ENCODE measurements around the gene ZDHHC18. TPM values are rescaled to one million over a fixed set of nuclear protein-coding genes. Genes with fewer than 3 reads are reported as not detected.
"Not testable (repeated sequence)": the region's sequence is repeated elsewhere in the genome, so short reads cannot be mapped to it uniquely, and the experiment has no call there.

Gene ZDHHC18
- total and polyA plus RNA-seq, 3 donors from 2014 or later = 17.9 to 30.7 (median 20.6) TPM

- H3K9me3 ChIP-seq = no peaks in the 10 kb centered on the region
- WGBS, 2 donors = 79 to 89% methylated on average over 2 of the region's 2 CpGs
- intact Hi-C loops (cut with DNase I; ENCODE audit: low total_unique reads) = no loop called here
- TF ChIP-seq, protein P1, sequence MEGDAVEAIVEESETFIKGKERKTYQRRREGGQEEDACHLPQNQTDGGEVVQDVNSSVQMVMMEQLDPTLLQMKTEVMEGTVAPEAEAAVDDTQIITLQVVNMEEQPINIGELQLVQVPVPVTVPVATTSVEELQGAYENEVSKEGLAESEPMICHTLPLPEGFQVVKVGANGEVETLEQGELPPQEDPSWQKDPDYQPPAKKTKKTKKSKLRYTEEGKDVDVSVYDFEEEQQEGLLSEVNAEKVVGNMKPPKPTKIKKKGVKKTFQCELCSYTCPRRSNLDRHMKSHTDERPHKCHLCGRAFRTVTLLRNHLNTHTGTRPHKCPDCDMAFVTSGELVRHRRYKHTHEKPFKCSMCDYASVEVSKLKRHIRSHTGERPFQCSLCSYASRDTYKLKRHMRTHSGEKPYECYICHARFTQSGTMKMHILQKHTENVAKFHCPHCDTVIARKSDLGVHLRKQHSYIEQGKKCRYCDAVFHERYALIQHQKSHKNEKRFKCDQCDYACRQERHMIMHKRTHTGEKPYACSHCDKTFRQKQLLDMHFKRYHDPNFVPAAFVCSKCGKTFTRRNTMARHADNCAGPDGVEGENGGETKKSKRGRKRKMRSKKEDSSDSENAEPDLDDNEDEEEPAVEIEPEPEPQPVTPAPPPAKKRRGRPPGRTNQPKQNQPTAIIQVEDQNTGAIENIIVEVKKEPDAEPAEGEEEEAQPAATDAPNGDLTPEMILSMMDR (IDR thresholded peaks at IDR 0.05) = no peak
- no peak for TF ChIP-seq POLR2A (IDR thresholded peaks at IDR 0.05)
- H3K4me1 ChIP-seq = peaks cover 11% of the 10 kb centered on the region
- no peak for DNase-seq
- H3K27ac ChIP-seq = no peak overlapping the region
- no peak overlapping the region for H3K4me3 ChIP-seq
- no peaks in the 10 kb centered on the region for H3K36me3 ChIP-seq (ENCODE audit: low read depth, missing control alignments)
- H3K27me3 ChIP-seq = no peaks in the 10 kb centered on the region
Observed at GRCh38 chr1:26797627-26798026, 28.9 kb upstream of the ZDHHC18 start.

DNA sequence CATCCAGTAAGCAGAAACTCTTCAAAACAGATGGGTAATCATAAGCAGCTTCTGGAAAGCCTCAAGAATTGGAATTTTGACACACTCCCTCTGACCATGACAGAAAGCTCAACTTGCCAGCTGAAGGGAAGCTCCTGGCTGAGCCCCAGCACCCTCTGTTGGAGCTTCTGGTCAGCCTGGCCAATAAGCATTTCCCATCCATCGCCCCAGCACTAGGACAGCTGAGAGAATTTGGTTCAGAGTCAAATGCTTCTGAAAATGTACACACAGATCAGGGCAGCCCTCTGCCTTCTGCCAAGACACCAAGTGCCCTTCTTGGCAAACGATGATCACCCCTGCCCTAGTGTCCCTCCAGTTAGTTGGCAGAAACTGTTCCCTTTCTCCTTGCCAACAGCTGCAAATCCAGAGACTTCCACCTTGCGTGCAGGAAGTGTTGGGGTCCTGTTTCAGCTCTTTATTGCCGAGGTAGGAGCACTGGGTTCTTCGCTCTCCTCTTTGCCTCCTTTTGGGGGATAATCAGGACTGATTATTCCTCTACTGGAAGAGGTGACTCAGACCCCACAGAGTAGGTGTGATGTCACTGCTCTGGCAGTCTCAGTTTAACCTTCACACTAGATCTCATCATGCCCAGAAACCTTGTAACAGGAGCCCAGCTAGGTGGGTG, 26.9 kb upstream of the ZDHHC18 start:
- Histone ChIP-seq H3K4me3 (no peak overlapping the region), H3K27me3 (no peaks in the 10 kb centered on the region), H3K9me3 (no peaks in the 10 kb centered on the region), H3K27ac (peak overlapping the region in 1 of 2 donors; percentile 5), H3K36me3 (ENCODE audit: low read depth, missing control alignments) (no peaks in the 10 kb centered on the region), H3K4me1 (peaks cover 11% of the 10 kb centered on the region)
- TF ChIP-seq, protein P1 (IDR thresholded peaks at IDR 0.05) = no peak
- no peak for TF ChIP-seq POLR2A (IDR thresholded peaks at IDR 0.05)
- peak; percentile 53 for DNase-seq
- intact Hi-C loops (cut with DNase I; ENCODE audit: low total_unique reads) = no loop called here
- 38 to 66% methylated on average over 5 of the region's 5 CpGs for WGBS, 2 donors

DNA sequence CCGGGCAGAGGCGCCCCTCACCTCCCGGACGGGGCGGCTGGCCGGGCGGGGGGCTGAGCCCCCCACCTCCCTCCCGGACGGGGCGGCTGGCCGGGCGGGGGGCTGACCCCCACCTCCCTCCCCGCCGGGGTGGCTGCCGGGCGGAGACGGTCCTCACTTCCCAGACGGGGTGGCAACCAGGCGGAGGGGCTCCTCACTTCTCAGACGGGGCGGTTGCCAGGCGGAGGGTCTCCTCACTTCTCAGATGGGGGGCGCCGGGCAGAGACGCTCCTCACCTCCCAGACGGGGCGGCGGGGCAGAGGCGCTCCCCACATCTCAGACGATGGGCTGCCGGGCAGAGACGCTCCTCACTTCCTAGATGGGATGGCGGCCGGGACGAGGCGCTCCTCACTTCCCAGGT, 22.6 kb upstream of the ZDHHC18 start:
- intact Hi-C loops (cut with DNase I; ENCODE audit: low total_unique reads); H3K36me3 ChIP-seq (ENCODE audit: low read depth, missing control alignments); H3K9me3 ChIP-seq; H3K27ac ChIP-seq; DNase-seq; H3K4me3 ChIP-seq; H3K27me3 ChIP-seq: not testable (repeated sequence)
- H3K4me1 ChIP-seq = peaks cover 11% of the 10 kb centered on the region
- WGBS, 2 donors = 86% methylated on average over 19 of the region's 36 CpGs; no CpG with 5 or more reads in 1 of the 2 donors

DNA sequence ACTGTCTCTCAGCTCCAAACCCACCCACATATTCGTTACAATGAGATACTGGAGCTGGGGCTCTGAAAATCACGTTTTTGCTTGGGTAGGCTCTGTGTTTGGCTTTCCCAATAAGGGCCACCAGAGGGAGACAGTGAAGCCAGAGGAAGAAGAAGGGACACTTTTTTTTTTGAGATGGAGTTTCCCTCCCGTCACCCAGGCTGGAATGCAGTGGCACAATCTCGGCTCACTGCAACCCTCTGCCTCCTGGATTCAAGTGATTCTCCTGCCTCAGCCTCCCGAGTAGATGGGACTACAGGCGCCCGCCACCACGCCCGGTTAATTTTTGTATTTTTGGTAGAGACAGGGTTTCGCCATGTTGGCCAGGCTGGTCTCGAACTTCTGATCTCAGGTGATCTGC, 16.4 kb upstream of the ZDHHC18 start:
- H3K27me3 ChIP-seq; H3K4me3 ChIP-seq; H3K9me3 ChIP-seq; H3K27ac ChIP-seq; H3K4me1 ChIP-seq; intact Hi-C loops (cut with DNase I; ENCODE audit: low total_unique reads); H3K36me3 ChIP-seq (ENCODE audit: low read depth, missing control alignments): not testable (repeated sequence)
- peak; percentile 81 for DNase-seq
- TF ChIP-seq, protein P1 (IDR thresholded peaks at IDR 0.05) = peak; percentile 10 to 62 (median 47)
- 57 to 66% methylated on average over 11 of the region's 11 CpGs for WGBS, 2 donors

- Histone ChIP-seq H3K36me3 (ENCODE audit: low read depth, missing control alignments) (no peaks in the 10 kb centered on the region), H3K4me3 (no peak overlapping the region), H3K27me3 (no peaks in the 10 kb centered on the region), H3K27ac (no peak overlapping the region), H3K9me3 (no peaks in the 10 kb centered on the region), H3K4me1 (no peaks in the 10 kb centered on the region)
- DNase-seq = no peak
- intact Hi-C loops (cut with DNase I; ENCODE audit: low total_unique reads) = no loop called here
- 87 to 93% methylated on average over 4 of the region's 4 CpGs for WGBS, 2 donors
- TF ChIP-seq, protein P1 (IDR thresholded peaks at IDR 0.05) = no peak
- TF ChIP-seq POLR2A (IDR thresholded peaks at IDR 0.05) = no peak
Observed at GRCh38 chr1:26811057-26811456, 15.4 kb upstream of the ZDHHC18 start.
